GM18508 (cell line): Measurements from ENCODE around the gene FKBP1A.

Experiments used
- ATAC-seq: cut with Tn5 transposase; IDR thresholded peaks from one replicate; pipeline ENCODE4 v1.9.1; 2021; ENCODE audit warnings: moderate number of reproducible peaks; ENCODE audit not compliant: insufficient read depth, unreplicated experiment

The FKBP1A gene

GRCh38 chr20:1392693-1393506 lies at the start of gene FKBP1A:
Gene FKBP1A, minus strand, starts transcription at chr20:1393054. Its CDS starts 56 bp downstream, at chr20:1392998.
- no peak for ATAC-seq

- ATAC-seq, result no peak
These were observed 49.5 kb upstream of the FKBP1A start for GRCh38 chr20:1442304-1442703.

GRCh38 chr20:1441133-1441532 lies 48.3 kb upstream of the FKBP1A start:
- no peak for ATAC-seq

- no peak for ATAC-seq
These were observed 47.2 kb upstream of the FKBP1A start for GRCh38 chr20:1440024-1440423.

GRCh38 chr20:1438361-1438760 lies 45.5 kb upstream of the FKBP1A start:
- ATAC-seq, result no peak

- no peak for ATAC-seq
These were observed 44.5 kb upstream of the FKBP1A start for GRCh38 chr20:1437235-1437904.

- no peak for ATAC-seq
These were observed 43.4 kb upstream of the FKBP1A start for GRCh38 chr20:1436263-1436662.

GRCh38 chr20:1435337-1435699 lies 42.5 kb upstream of the FKBP1A start:
- ATAC-seq, result no peak

GRCh38 chr20:1434571-1435336 lies 41.9 kb upstream of the FKBP1A start:
- ATAC-seq, result no peak

GRCh38 chr20:1431158-1431557 lies 38.3 kb upstream of the FKBP1A start:
- no peak for ATAC-seq

- no peak for ATAC-seq
These were observed 37.2 kb upstream of the FKBP1A start for GRCh38 chr20:1430004-1430451.

- ATAC-seq, result no peak
These were observed 36.4 kb upstream of the FKBP1A start for GRCh38 chr20:1429143-1429728.

- ATAC-seq, result no peak
These were observed 34.7 kb upstream of the FKBP1A start for GRCh38 chr20:1427457-1428054.

GRCh38 chr20:1426231-1426849 lies 33.5 kb upstream of the FKBP1A start:
- ATAC-seq, result no peak

GRCh38 chr20:1424336-1424735 lies 31.5 kb upstream of the FKBP1A start:
- no peak for ATAC-seq

- ATAC-seq, result no peak
These were observed 30.8 kb upstream of the FKBP1A start for GRCh38 chr20:1423625-1424106.

- ATAC-seq, result no peak
These were observed 30.4 kb upstream of the FKBP1A start for GRCh38 chr20:1423206-1423605.

- ATAC-seq, result no peak
These were observed 29.9 kb upstream of the FKBP1A start for GRCh38 chr20:1422753-1423152.

- no peak for ATAC-seq
These were observed 27.2 kb upstream of the FKBP1A start for GRCh38 chr20:1420066-1420465.

GRCh38 chr20:1418350-1418749 lies 25.5 kb upstream of the FKBP1A start:
- ATAC-seq, result no peak
